Neuronal stem cell (in vitro differentiated cells): ENCODE results near the gene GADL1.

Experiments
- DNase-seq: peaks from one replicate; pipeline ENCODE4 v3.0.0-alpha.2; 2013; ENCODE audit warnings: low spot score
- H2AFZ ChIP-seq: one replicate; pipeline ENCODE4 v1.6.1; 2013; ENCODE audit warnings: mild to moderate bottlenecking, low read length, inconsistent platforms
- H2AK5ac ChIP-seq: 2 replicates; pipeline ENCODE4 v1.6.1; 2013; ENCODE audit warnings: low read depth, mild to moderate bottlenecking, inconsistent platforms, low read length, moderate library complexity, mixed read lengths
- H2BK120ac ChIP-seq: 2 replicates; pipeline ENCODE4 v1.6.1; 2013; ENCODE audit warnings: low read depth, mild to moderate bottlenecking, inconsistent platforms, low read length, moderate library complexity, mixed read lengths
- H2BK12ac ChIP-seq: one replicate; pipeline ENCODE4 v1.6.1; 2013; ENCODE audit warnings: low read length, inconsistent platforms
- H2BK15ac ChIP-seq: 2 replicates; pipeline ENCODE4 v1.6.1; 2013; ENCODE audit warnings: mild to moderate bottlenecking, low read length, inconsistent platforms, mixed read lengths
- H2BK5ac ChIP-seq: one replicate; pipeline ENCODE4 v1.6.1; 2013; ENCODE audit warnings: inconsistent platforms, mild to moderate bottlenecking, low read length, moderate library complexity
- H3K14ac ChIP-seq: one replicate; pipeline ENCODE4 v1.6.1; 2013; ENCODE audit warnings: low read length, inconsistent platforms
- H3K18ac ChIP-seq: 2 replicates; pipeline ENCODE4 v1.6.1; 2013; ENCODE audit warnings: low read length, inconsistent platforms
- H3K23ac ChIP-seq: 2 replicates; pipeline ENCODE4 v1.6.1; 2013; ENCODE audit warnings: low read depth, mild to moderate bottlenecking, mixed read lengths, low read length, inconsistent platforms; ENCODE audit not compliant: poor library complexity
- H3K27ac ChIP-seq: replicated peaks from 3 replicates; pipeline ENCODE4 v1.5.1; 2013; ENCODE audit warnings: low read length, inconsistent platforms
- H3K27me3 ChIP-seq, 3 experiments: 2 replicates each; pipeline ENCODE4 v1.6.1; 2013; ENCODE audit warnings: low read length in 3 of 3, mild to moderate bottlenecking in 2 of 3, inconsistent platforms in 1 of 3, low read depth in 1 of 3, mixed read lengths in 1 of 3, moderate library complexity in 1 of 3; ENCODE audit not compliant: control insufficient read depth in 3 of 3, insufficient read depth in 3 of 3
- H3K36me3 ChIP-seq, 2 donors: replicated peaks in 1 of 2; 2 replicates each; pipeline ENCODE4 v1.6.1; 2013; ENCODE audit warnings: low read length in 2 of 2; ENCODE audit not compliant: control insufficient read depth in 2 of 2, insufficient read depth in 2 of 2
- H3K4ac ChIP-seq: 2 replicates; pipeline ENCODE4 v1.6.1; 2013; ENCODE audit warnings: inconsistent platforms, mild to moderate bottlenecking, low read length, moderate library complexity
- H3K4me1 ChIP-seq, 2 donors: 1 replicate in 1 of 2; 2 replicates in 1 of 2; pipeline ENCODE4 v1.6.1; 2013; ENCODE audit warnings: low read length in 2 of 2, low read depth in 1 of 2; ENCODE audit not compliant: control insufficient read depth in 2 of 2, insufficient read depth in 1 of 2
- H3K4me2 ChIP-seq: one replicate; pipeline ENCODE4 v1.6.1; 2013; ENCODE audit warnings: mild to moderate bottlenecking, low read length, inconsistent platforms; ENCODE audit not compliant: insufficient read depth, poor library complexity, severe bottlenecking
- H3K4me3 ChIP-seq, 2 donors: 2 replicates each; pipeline ENCODE4 v1.5.1; 2013; ENCODE audit warnings: low read length in 2 of 2, mild to moderate bottlenecking in 2 of 2, inconsistent platforms in 1 of 2, moderate library complexity in 1 of 2
- H3K79me1 ChIP-seq: one replicate; pipeline ENCODE4 v1.6.1; 2013; ENCODE audit warnings: low read depth, mild to moderate bottlenecking, inconsistent platforms, low read length, moderate library complexity
- H3K9ac ChIP-seq: one replicate; pipeline ENCODE4 v1.6.1; 2013; ENCODE audit warnings: mild to moderate bottlenecking, low read depth, low read length, inconsistent platforms; ENCODE audit not compliant: poor library complexity
- H3K9me3 ChIP-seq, 2 donors: replicated peaks in 1 of 2; 2 replicates each; pipeline versions ENCODE3 to v1.6.1; 2013; ENCODE audit warnings: low read length in 2 of 2, mild to moderate bottlenecking in 2 of 2, inconsistent platforms in 1 of 2, low read depth in 1 of 2, mixed read lengths in 1 of 2, moderate library complexity in 1 of 2; ENCODE audit not compliant: control insufficient read depth in 2 of 2, insufficient read depth in 1 of 2
- H4K8ac ChIP-seq: one replicate; pipeline ENCODE4 v1.6.1; 2013; ENCODE audit warnings: low read depth, mild to moderate bottlenecking, inconsistent platforms, low read length, moderate library complexity
- H4K91ac ChIP-seq: one replicate; pipeline ENCODE4 v1.6.1; 2013; ENCODE audit warnings: low read length, low read depth, mild to moderate bottlenecking, inconsistent platforms; ENCODE audit not compliant: poor library complexity
- whole genome bisulfite sequencing, 2 donors: extraction: QIAGEN DNeasy Blood & Tissue Kit; methylation state at CpG; one replicate each; pipeline ENCODE4 v1.1.7; 2013; ENCODE audit warnings: missing lambda C conversion rate in 2 of 2, mixed read lengths in 1 of 2; ENCODE audit not compliant: insufficient read length in 2 of 2, insufficient replicate concordance in 1 of 2; ENCODE audit errors: extremely low coverage in 2 of 2; 5-methylcytosine and 5-hydroxymethylcytosine counted together

The GADL1 gene

GRCh38 chr3:30914696-30915095, 20.2 kb upstream of the GADL1 start:
- no peak overlapping the region for H2BK15ac ChIP-seq
- H3K14ac ChIP-seq, result no peak overlapping the region
- no peaks in the 10 kb centered on the region for H3K9me3 ChIP-seq
- no peak overlapping the region for H2BK12ac ChIP-seq
- no peaks in the 10 kb centered on the region for H3K79me1 ChIP-seq
- H4K8ac ChIP-seq, result no peak overlapping the region
- H2BK120ac ChIP-seq, result no peak overlapping the region
- no peak overlapping the region for H3K18ac ChIP-seq
- no peak overlapping the region for H3K9ac ChIP-seq
- H3K4me3 ChIP-seq, result no peak overlapping the region
- no peak overlapping the region for H3K23ac ChIP-seq
- no peak overlapping the region for H2BK5ac ChIP-seq
- H2AK5ac ChIP-seq, result no peak overlapping the region
- no peak overlapping the region for H2AFZ ChIP-seq
- H3K27ac ChIP-seq, result no peak overlapping the region
- H3K4me2 ChIP-seq, result no peak overlapping the region
- H3K27me3 ChIP-seq, result no peaks in the 10 kb centered on the region
- H3K4ac ChIP-seq, result no peak overlapping the region
- no CpG with 5 or more reads among the region's 4 CpGs for WGBS, 2 donors
- H3K36me3 ChIP-seq, result no peaks in the 10 kb centered on the region
- no peaks in the 10 kb centered on the region for H3K4me1 ChIP-seq
- DNase-seq, result no peak
- no peak overlapping the region for H4K91ac ChIP-seq

DNA sequence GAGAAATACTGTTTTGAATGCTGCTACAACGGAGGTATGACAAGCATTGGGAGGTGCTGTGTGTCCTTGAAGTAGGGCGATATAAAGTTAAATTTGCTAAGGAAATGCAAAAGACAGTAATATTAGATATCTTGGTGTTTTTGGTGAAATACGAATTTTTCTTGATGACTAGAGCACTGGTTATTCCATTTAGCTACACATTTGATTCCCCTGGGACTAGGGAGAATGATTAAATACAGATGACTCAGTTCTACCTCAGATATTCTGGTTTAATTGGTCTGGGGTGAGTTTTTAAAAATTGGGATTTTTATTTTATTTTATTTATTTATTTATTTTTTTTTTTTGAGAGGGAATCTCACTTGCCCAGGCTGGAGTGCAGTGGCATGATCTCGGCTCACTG, 18.7 kb upstream of the GADL1 start:
- H2BK12ac ChIP-seq, result no peak overlapping the region
- H3K79me1 ChIP-seq, result no peaks in the 10 kb centered on the region
- H3K27me3 ChIP-seq, result no peaks in the 10 kb centered on the region
- H3K4me2 ChIP-seq, result no peak overlapping the region
- no peak overlapping the region for H3K23ac ChIP-seq
- H4K91ac ChIP-seq, result no peak overlapping the region
- H3K14ac ChIP-seq, result no peak overlapping the region
- H3K4me1 ChIP-seq, result no peaks in the 10 kb centered on the region
- no peak overlapping the region for H2AK5ac ChIP-seq
- no peak overlapping the region for H2BK120ac ChIP-seq
- H3K27ac ChIP-seq, result no peak overlapping the region
- no CpG with 5 or more reads among the region's 4 CpGs for WGBS, 2 donors
- no peak overlapping the region for H3K18ac ChIP-seq
- H3K4me3 ChIP-seq, result no peak overlapping the region
- no peak for DNase-seq
- no peak overlapping the region for H2AFZ ChIP-seq
- no peaks in the 10 kb centered on the region for H3K9me3 ChIP-seq
- no peak overlapping the region for H2BK5ac ChIP-seq
- H3K36me3 ChIP-seq, result no peaks in the 10 kb centered on the region
- no peak overlapping the region for H3K9ac ChIP-seq
- H2BK15ac ChIP-seq, result no peak overlapping the region
- H3K4ac ChIP-seq, result no peak overlapping the region
- no peak overlapping the region for H4K8ac ChIP-seq

- H3K18ac ChIP-seq, result no peak overlapping the region
- no peaks in the 10 kb centered on the region for H3K36me3 ChIP-seq
- no peak for DNase-seq
- H3K14ac ChIP-seq, result no peak overlapping the region
- H3K79me1 ChIP-seq, result no peaks in the 10 kb centered on the region
- no peak overlapping the region for H3K4me3 ChIP-seq
- no peak overlapping the region for H2BK5ac ChIP-seq
- H4K8ac ChIP-seq, result no peak overlapping the region
- H3K9me3 ChIP-seq, result no peaks in the 10 kb centered on the region
- H3K27me3 ChIP-seq, result no peaks in the 10 kb centered on the region
- no peak overlapping the region for H2BK120ac ChIP-seq
- no peak overlapping the region for H3K9ac ChIP-seq
- no peak overlapping the region for H2BK12ac ChIP-seq
- H4K91ac ChIP-seq, result no peak overlapping the region
- H3K4me1 ChIP-seq, result no peaks in the 10 kb centered on the region
- no peak overlapping the region for H2AK5ac ChIP-seq
- no peak overlapping the region for H3K4me2 ChIP-seq
- H3K27ac ChIP-seq, result no peak overlapping the region
- no peak overlapping the region for H2BK15ac ChIP-seq
- no peak overlapping the region for H3K4ac ChIP-seq
- no peak overlapping the region for H2AFZ ChIP-seq
- no peak overlapping the region for H3K23ac ChIP-seq
Measured at GRCh38 chr3:30912301-30912700, 17.8 kb upstream of the GADL1 start.

DNA sequence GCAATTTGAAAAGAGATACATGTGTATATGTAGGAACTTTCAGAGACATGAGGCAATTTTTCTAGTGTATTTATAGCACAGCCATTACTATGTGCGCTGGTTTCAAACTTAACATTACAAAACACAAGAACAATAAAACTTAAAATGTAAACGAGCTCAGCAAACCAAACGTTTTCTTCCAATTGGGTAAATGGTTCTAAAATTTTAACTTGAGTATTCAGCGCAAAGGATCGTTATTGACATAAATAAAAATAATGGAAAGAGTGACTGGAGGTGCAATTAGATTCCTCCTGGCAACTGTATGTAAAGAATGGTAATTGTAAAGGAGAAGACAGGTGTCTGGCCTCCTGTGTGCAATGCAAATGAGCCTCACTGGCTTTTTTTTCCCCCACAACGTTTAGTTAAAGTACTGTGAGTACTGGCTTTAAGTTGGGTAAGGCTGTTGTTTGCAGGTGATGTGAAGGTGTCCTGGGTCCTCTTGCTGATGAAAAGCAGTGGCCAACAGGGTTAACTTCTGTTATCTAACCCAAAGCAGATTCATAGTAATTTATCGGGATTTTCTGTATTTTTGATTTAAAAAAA, 14.1 kb upstream of the GADL1 start:
- no peak for DNase-seq
- no peaks in the 10 kb centered on the region for H3K79me1 ChIP-seq
- no peaks in the 10 kb centered on the region for H3K27me3 ChIP-seq
- no peak overlapping the region for H4K8ac ChIP-seq
- no peak overlapping the region for H3K4me2 ChIP-seq
- no peak overlapping the region for H3K14ac ChIP-seq
- H3K4ac ChIP-seq, result no peak overlapping the region
- WGBS, 2 donors, result no CpG with 5 or more reads among the region's 7 CpGs
- H3K23ac ChIP-seq, result no peak overlapping the region
- no peak overlapping the region for H3K9ac ChIP-seq
- H2BK12ac ChIP-seq, result no peak overlapping the region
- H2AFZ ChIP-seq, result no peak overlapping the region
- no peak overlapping the region for H3K18ac ChIP-seq
- no peak overlapping the region for H2AK5ac ChIP-seq
- no peaks in the 10 kb centered on the region for H3K4me1 ChIP-seq
- no peak overlapping the region for H2BK15ac ChIP-seq
- no peaks in the 10 kb centered on the region for H3K36me3 ChIP-seq
- no peak overlapping the region for H4K91ac ChIP-seq
- no peak overlapping the region for H3K27ac ChIP-seq
- no peak overlapping the region for H2BK120ac ChIP-seq
- H2BK5ac ChIP-seq, result no peak overlapping the region
- no peaks in the 10 kb centered on the region for H3K9me3 ChIP-seq
- no peak overlapping the region for H3K4me3 ChIP-seq
